ENCODE results near the gene C1QL1.
"Not testable (repeated sequence)": the region's sequence is repeated elsewhere in the genome, so short reads cannot be mapped to it uniquely, and the experiment has no call there.

The C1QL1 gene

GRCh38 chr17:44959821-44960531, 8.1 kb downstream of the C1QL1 start:
- peak in 1 of 4 experiments; percentile 25 for DNase-seq

- DNase-seq = no peak
These were observed 10.8 kb downstream of the C1QL1 start for GRCh38 chr17:44956998-44957981.

- DNase-seq = no peak
These were observed 12.3 kb downstream of the C1QL1 start for GRCh38 chr17:44955674-44956425.

- no peak for DNase-seq
These were observed 15.1 kb downstream of the C1QL1 start for GRCh38 chr17:44952946-44953475.

- DNase-seq = no peak
These were observed 19.7 kb downstream of the C1QL1 start for GRCh38 chr17:44948315-44948795.

GRCh38 chr17:44947461-44948314, 20.4 kb downstream of the C1QL1 start, which contains the start of gene KIF18B:
TSS of gene KIF18B (minus strand) at chr17:44947773. CDS start at chr17:44936344, 11,429 bp downstream.
- peak; percentile 94 to 97 (median 96) for DNase-seq

- not testable (repeated sequence) for DNase-seq
These were observed 22.5 kb downstream of the C1QL1 start for GRCh38 chr17:44945652-44946051.

- no peak for DNase-seq
These were observed 25.6 kb downstream of the C1QL1 start for GRCh38 chr17:44942456-44942855.

- DNase-seq = no peak
These were observed 26.3 kb downstream of the C1QL1 start for GRCh38 chr17:44941712-44942331.

- DNase-seq = no peak
These were observed 27.3 kb downstream of the C1QL1 start for GRCh38 chr17:44940768-44941167.

- no peak for DNase-seq
These were observed 27.8 kb downstream of the C1QL1 start for GRCh38 chr17:44940317-44940716.

GRCh38 chr17:44935116-44935515, 33.0 kb downstream of the C1QL1 start:
- DNase-seq = no peak

- no peak for DNase-seq
These were observed 33.4 kb downstream of the C1QL1 start for GRCh38 chr17:44934745-44935105.

- DNase-seq = no peak
These were observed 34.0 kb downstream of the C1QL1 start for GRCh38 chr17:44933824-44934744.

GRCh38 chr17:44932787-44933097, 35.4 kb downstream of the C1QL1 start:
- no peak for DNase-seq

GRCh38 chr17:44932096-44932786, 35.9 kb downstream of the C1QL1 start:
- DNase-seq = no peak

GRCh38 chr17:44931376-44931775, 36.7 kb downstream of the C1QL1 start:
- DNase-seq = no peak

GRCh38 chr17:44930667-44931066, 37.4 kb downstream of the C1QL1 start:
- no peak for DNase-seq

Measured in suppressor macrophage (primary cell).